WI38 (cell line): ENCODE results near the gene TMEM42.

Source experiments
- H3K4me3 ChIP-seq: 2 replicates; pipeline ENCODE4 v1.5.1; 2011; ENCODE audit warnings: low read depth, mild to moderate bottlenecking, control low read depth, low read length
- CTCF ChIP-seq: IDR thresholded peaks from 2 replicates; pipeline ENCODE4 v1.5.1; 2012; ENCODE audit warnings: low read depth, mild to moderate bottlenecking, control low read depth, low read length

Gene TMEM42

GRCh38 chr3:44860117-44860516 is 1.6 kb upstream of the TMEM42 start:
- H3K4me3 ChIP-seq = no peak overlapping the region
- no peak for TF ChIP-seq CTCF

GRCh38 chr3:44862226-44862637 is 520 bp downstream of the TMEM42 start:
- no peak for TF ChIP-seq CTCF
- H3K4me3 ChIP-seq = peak overlapping the region; percentile 73

- no peak for TF ChIP-seq CTCF
- H3K4me3 ChIP-seq = no peak overlapping the region
These were observed 3.7 kb downstream of the TMEM42 start for GRCh38 chr3:44865272-44866035.

GRCh38 chr3:44867421-44868111 is 5.9 kb downstream of the TMEM42 start:
- H3K4me3 ChIP-seq = no peak overlapping the region
- no peak for TF ChIP-seq CTCF

GRCh38 chr3:44870375-44871061 is 8.8 kb downstream of the TMEM42 start:
- no peak for TF ChIP-seq CTCF

GRCh38 chr3:44874308-44874707 is 12.6 kb downstream of the TMEM42 start, which contains the start of gene TGM4:
Gene TGM4 (plus strand): TSS chr3:44874608. CDS start chr3:44874679, 71 bp downstream.
- H3K4me3 ChIP-seq = no peak within 1 kb of the TSS
- TF ChIP-seq CTCF = no peak

More at GRCh38 chr3:44870375-44871061, 8.8 kb downstream of the TMEM42 start:
- no peak overlapping the region for H3K4me3 ChIP-seq
